Hepatocyte (in vitro differentiated cells): ENCODE data around the gene KRTAP12-2.

Experiments used
- EZH2 ChIP-seq: fragments of 200-600 bp; sonication (generic); IDR thresholded peaks from 2 replicates; pipeline ENCODE4 v1.6.1; 2016; ENCODE audit warnings: antibody characterized with exemption, mild to moderate bottlenecking, borderline replicate concordance
- TF ChIP-seq, protein P1 (sequence below): fragments of 200-600 bp; sonication (generic); IDR thresholded peaks from 2 replicates; pipeline ENCODE4 v1.5.1; 2016; ENCODE audit warnings: antibody characterized with exemption, mild to moderate bottlenecking; ENCODE audit not compliant: poor library complexity

DNA sequence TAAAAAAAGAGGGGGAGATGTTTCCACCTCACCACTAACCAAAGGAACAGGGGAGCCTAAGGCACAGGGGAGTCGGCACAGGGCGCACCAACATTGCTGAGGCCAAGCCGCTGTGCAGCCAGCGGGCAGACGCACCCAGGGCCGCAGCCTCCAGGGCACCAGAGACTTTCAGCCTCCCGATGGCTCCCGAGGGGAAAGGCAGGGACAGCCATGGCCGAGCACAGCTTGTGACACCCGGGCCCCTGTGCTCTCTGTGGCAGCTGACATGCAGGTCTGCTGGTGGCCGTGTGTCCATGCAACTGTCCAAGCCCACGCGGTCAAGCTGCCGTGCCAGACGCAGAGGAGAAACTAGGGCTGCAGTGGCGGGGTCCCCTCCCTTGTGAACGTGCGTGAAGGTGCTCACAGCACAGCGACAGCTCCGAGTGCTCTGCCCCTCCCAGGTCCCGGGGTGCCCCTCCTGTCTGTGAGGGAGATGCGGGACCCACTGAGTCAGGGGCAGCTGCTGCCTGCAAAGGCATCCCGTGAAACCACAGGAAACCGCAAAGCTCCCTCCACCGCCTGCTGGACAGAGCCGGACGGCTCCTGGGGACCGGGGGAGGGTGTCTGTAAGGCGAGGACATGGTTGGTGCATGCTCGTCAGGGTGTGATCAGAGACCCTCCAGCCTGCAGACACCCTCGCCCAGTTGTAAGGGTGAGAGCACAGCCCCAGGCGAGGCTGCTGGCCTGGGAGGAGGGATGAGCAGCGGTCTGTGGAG is 18.0 kb downstream of the KRTAP12-2 start:
- TF ChIP-seq, protein P1, sequence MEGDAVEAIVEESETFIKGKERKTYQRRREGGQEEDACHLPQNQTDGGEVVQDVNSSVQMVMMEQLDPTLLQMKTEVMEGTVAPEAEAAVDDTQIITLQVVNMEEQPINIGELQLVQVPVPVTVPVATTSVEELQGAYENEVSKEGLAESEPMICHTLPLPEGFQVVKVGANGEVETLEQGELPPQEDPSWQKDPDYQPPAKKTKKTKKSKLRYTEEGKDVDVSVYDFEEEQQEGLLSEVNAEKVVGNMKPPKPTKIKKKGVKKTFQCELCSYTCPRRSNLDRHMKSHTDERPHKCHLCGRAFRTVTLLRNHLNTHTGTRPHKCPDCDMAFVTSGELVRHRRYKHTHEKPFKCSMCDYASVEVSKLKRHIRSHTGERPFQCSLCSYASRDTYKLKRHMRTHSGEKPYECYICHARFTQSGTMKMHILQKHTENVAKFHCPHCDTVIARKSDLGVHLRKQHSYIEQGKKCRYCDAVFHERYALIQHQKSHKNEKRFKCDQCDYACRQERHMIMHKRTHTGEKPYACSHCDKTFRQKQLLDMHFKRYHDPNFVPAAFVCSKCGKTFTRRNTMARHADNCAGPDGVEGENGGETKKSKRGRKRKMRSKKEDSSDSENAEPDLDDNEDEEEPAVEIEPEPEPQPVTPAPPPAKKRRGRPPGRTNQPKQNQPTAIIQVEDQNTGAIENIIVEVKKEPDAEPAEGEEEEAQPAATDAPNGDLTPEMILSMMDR = no peak
- no peak for TF ChIP-seq EZH2
